Breast epithelium (tissue), 4 donors: ENCODE measurements around the gene PTPRU. TPM values are rescaled to one million over a fixed set of nuclear protein-coding genes. Genes with fewer than 3 reads are reported as not detected.

Source experiments
- DNase-seq, 2 donors: peaks; one replicate each; pipeline ENCODE4 v3.0.0-alpha.2; 2019; ENCODE audit warnings: low spot score in 2 of 2
- H3K27ac ChIP-seq, 2 donors: fragments of 200-600 bp; sonication (generic) in 1 of 2; one replicate each; pipeline ENCODE4 v1.5.1; 2016 to 2019; ENCODE audit warnings: mild to moderate bottlenecking in 1 of 2
- H3K27me3 ChIP-seq, 2 donors: fragments of 200-600 bp; sonication (generic) in 1 of 2; one replicate each; pipeline versions ENCODE4 v1.5.1 to v1.6.0; 2017 to 2019; ENCODE audit warnings: control low read depth in 1 of 2, mild to moderate bottlenecking in 1 of 2
- H3K36me3 ChIP-seq: fragments of 200-600 bp; one replicate; pipeline ENCODE4 v1.5.1; 2019
- H3K4me1 ChIP-seq, 2 donors: fragments of 200-600 bp; sonication (generic); one replicate each; pipeline ENCODE4 v1.5.1; 2016 to 2019; ENCODE audit warnings: control low read depth in 1 of 2
- H3K4me3 ChIP-seq, 3 donors: fragments of 200-600 bp; sonication (generic); 1 replicate in 2 of 3; 2 replicates in 1 of 3; pipeline ENCODE4 v1.5.1; 2016 to 2019; ENCODE audit warnings: mild to moderate bottlenecking in 3 of 3, moderate library complexity in 2 of 3
- H3K9me3 ChIP-seq, 2 donors: fragments of 200-600 bp; sonication (generic) in 1 of 2; one replicate each; pipeline ENCODE4 v1.5.1; 2016 to 2019; ENCODE audit warnings: control low read depth in 1 of 2
- POLR2A ChIP-seq: fragments of 450-650 bp; IDR thresholded peaks from one replicate; pipeline ENCODE4 v1.6.1; 2016; ENCODE audit warnings: antibody characterized with exemption, mild to moderate bottlenecking, moderate library complexity
- POLR2AphosphoS5 ChIP-seq, 3 donors: sonication (generic); formaldehyde crosslinking; IDR thresholded peaks; one replicate each; pipeline ENCODE4 v1.6.1; 2017; ENCODE audit warnings: antibody characterized with exemption in 3 of 3
- intact Hi-C: fragments of 100-400 bp; cut with DNase I; formaldehyde crosslinking; loops from one replicate; pipeline ENCODE4 v1.15.1; 2023; ENCODE audit warnings: low total_unique reads
- total RNA-seq, 3 donors: library from RNA; depleted of rRNA; stranded (reverse); fragments of >200 nt; gene quantifications; one replicate each; pipeline ENCODE4 v1.1.0, GENCODE V29; 2016
- TF ChIP-seq, protein P1 (sequence below), 3 donors: fragments of 450-650 bp; IDR thresholded peaks; one replicate each; pipeline ENCODE4 v1.5.1; 2016 to 2017; ENCODE audit warnings: antibody characterized with exemption in 3 of 3, mild to moderate bottlenecking in 3 of 3, moderate library complexity in 3 of 3

The PTPRU gene
- total RNA-seq, 3 donors from 2014 or later: 16.0 to 33.1 (median 32.5) TPM

GRCh38 chr1:29255134-29255666 lies 18.9 kb downstream of the PTPRU start:
- DNase-seq: no peak

DNA sequence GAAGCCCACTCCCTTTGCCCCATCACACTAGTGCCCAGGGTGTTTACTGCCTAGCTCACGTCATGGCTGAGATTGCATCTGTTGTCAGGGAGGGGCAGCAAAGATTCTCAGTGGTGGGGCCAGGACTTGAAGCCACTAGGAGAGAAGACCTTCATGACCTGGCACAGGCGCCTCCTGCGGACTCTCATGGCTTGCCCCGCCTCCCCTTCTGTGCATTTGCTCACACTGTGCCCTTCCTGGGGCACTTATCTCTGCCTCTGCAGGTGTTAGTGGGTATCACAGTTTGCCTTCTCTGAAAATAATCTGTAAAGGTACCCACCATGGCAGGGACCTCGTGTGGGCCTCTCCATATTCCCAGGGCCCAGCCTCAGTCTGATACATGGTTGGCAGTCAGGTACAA lies 20.1 kb downstream of the PTPRU start:
- H3K27ac ChIP-seq: no peak overlapping the region
- no peak for DNase-seq
- no peaks in the 10 kb centered on the region for H3K4me1 ChIP-seq
- H3K9me3 ChIP-seq: no peaks in the 10 kb centered on the region
- intact Hi-C loops: no loop called here
- TF ChIP-seq POLR2AphosphoS5 (IDR thresholded peaks at IDR 0.05) (no peak), POLR2A (no peak)
- TF ChIP-seq, protein P1, sequence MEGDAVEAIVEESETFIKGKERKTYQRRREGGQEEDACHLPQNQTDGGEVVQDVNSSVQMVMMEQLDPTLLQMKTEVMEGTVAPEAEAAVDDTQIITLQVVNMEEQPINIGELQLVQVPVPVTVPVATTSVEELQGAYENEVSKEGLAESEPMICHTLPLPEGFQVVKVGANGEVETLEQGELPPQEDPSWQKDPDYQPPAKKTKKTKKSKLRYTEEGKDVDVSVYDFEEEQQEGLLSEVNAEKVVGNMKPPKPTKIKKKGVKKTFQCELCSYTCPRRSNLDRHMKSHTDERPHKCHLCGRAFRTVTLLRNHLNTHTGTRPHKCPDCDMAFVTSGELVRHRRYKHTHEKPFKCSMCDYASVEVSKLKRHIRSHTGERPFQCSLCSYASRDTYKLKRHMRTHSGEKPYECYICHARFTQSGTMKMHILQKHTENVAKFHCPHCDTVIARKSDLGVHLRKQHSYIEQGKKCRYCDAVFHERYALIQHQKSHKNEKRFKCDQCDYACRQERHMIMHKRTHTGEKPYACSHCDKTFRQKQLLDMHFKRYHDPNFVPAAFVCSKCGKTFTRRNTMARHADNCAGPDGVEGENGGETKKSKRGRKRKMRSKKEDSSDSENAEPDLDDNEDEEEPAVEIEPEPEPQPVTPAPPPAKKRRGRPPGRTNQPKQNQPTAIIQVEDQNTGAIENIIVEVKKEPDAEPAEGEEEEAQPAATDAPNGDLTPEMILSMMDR (IDR thresholded peaks at IDR 0.05): no peak
- no peaks in the 10 kb centered on the region for H3K36me3 ChIP-seq
- no peak overlapping the region for H3K4me3 ChIP-seq
- no peaks in the 10 kb centered on the region for H3K27me3 ChIP-seq

More at GRCh38 chr1:29255134-29255666, 18.9 kb downstream of the PTPRU start:
- no peaks in the 10 kb centered on the region for H3K36me3 ChIP-seq
- H3K27me3 ChIP-seq: no peaks in the 10 kb centered on the region
- H3K4me3 ChIP-seq: no peak overlapping the region
- TF ChIP-seq POLR2A (no peak), POLR2AphosphoS5 (IDR thresholded peaks at IDR 0.05) (no peak)
- TF ChIP-seq, protein P1 (IDR thresholded peaks at IDR 0.05): no peak
- no peaks in the 10 kb centered on the region for H3K9me3 ChIP-seq
- no peak overlapping the region for H3K27ac ChIP-seq
- intact Hi-C loops: no loop called here
- H3K4me1 ChIP-seq: no peaks in the 10 kb centered on the region

- Histone ChIP-seq H3K9me3 (no peaks in the 10 kb centered on the region), H3K4me3 (no peak overlapping the region), H3K4me1 (no peaks in the 10 kb centered on the region), H3K27ac (no peak overlapping the region), H3K36me3 (no peaks in the 10 kb centered on the region), H3K27me3 (no peaks in the 10 kb centered on the region)
- DNase-seq: no peak
- intact Hi-C loops: no loop called here
- no peak for TF ChIP-seq POLR2AphosphoS5 (IDR thresholded peaks at IDR 0.05)
- TF ChIP-seq, protein P1 (IDR thresholded peaks at IDR 0.05): no peak
- TF ChIP-seq POLR2A: no peak
Measured at GRCh38 chr1:29256979-29257804, 20.9 kb downstream of the PTPRU start.

- Histone ChIP-seq H3K36me3 (no peaks in the 10 kb centered on the region), H3K4me1 (no peaks in the 10 kb centered on the region), H3K27me3 (no peaks in the 10 kb centered on the region), H3K27ac (no peak overlapping the region), H3K4me3 (no peak overlapping the region), H3K9me3 (no peaks in the 10 kb centered on the region)
- intact Hi-C loops: no loop called here
- TF ChIP-seq, protein P1 (IDR thresholded peaks at IDR 0.05): no peak
- TF ChIP-seq POLR2AphosphoS5 (IDR thresholded peaks at IDR 0.05) (no peak), POLR2A (no peak)
- DNase-seq: no peak
Measured at GRCh38 chr1:29258189-29258975, 22.1 kb downstream of the PTPRU start.
